Stimulated activated effector memory CD8-positive, alpha-beta T cell treated with anti-CD3 and anti-CD28 coated beads, Interleukin-12 subunit alpha, Interleukin-12 subunit beta, amount 100 ng/mL, for 72 hours (primary cell): ENCODE data around the gene AIDA.
"Not testable (repeated sequence)": the region's sequence is repeated elsewhere in the genome, so short reads cannot be mapped to it uniquely, and the experiment has no call there.

Experiments
- ATAC-seq: fragments of 150-1000 bp; cut with Tn5 transposase; 2 replicates; pipeline ENCODE4 v1.10.0; 2021
- DNase-seq, 2 donors: peaks; one replicate each; pipeline ENCODE4 v3.0.0; 2021 to 2022; ENCODE audit warnings: low spot score in 2 of 2
- H3K27ac Mint-ChIP-seq: one replicate; pipeline ENCODE4 v1.8.0; 2022; ENCODE audit warnings: mild to moderate bottlenecking, mixed read lengths
- H3K36me3 Mint-ChIP-seq: one replicate; pipeline ENCODE4 v1.8.0; 2022; ENCODE audit warnings: mild to moderate bottlenecking, mixed read lengths
- H3K4me1 Mint-ChIP-seq: one replicate; pipeline ENCODE4 v1.8.0; 2022; ENCODE audit warnings: mixed read lengths
- H3K4me3 Mint-ChIP-seq: one replicate; pipeline ENCODE4 v1.8.0; 2022; ENCODE audit warnings: mild to moderate bottlenecking, mixed read lengths
- H3K9me3 Mint-ChIP-seq: one replicate; pipeline ENCODE4 v1.8.0; 2022; ENCODE audit warnings: mixed read lengths

The AIDA gene

GRCh38 chr1:222680080-222680479, 32.2 kb downstream of the AIDA start:
- Mint-ChIP-seq H3K36me3 (peaks cover 27% of the 10 kb centered on the region), H3K4me1 (no peaks in the 10 kb centered on the region), H3K27ac (no peak overlapping the region), H3K9me3 (no peaks in the 10 kb centered on the region), H3K4me3 (no peak overlapping the region)
- DNase-seq (no peak), ATAC-seq (no peak)

- no peak for DNase-seq
- no peaks in the 10 kb centered on the region for H3K4me1 Mint-ChIP-seq
- peaks cover 87% of the 10 kb centered on the region for H3K36me3 Mint-ChIP-seq
- no peaks in the 10 kb centered on the region for H3K9me3 Mint-ChIP-seq
- ATAC-seq: no peak
- H3K27ac Mint-ChIP-seq: peak overlapping the region; percentile 79
- H3K4me3 Mint-ChIP-seq: no peak overlapping the region
Measured at GRCh38 chr1:222670110-222670509, 42.2 kb downstream of the AIDA start.

GRCh38 chr1:222669107-222669506, 43.2 kb downstream of the AIDA start:
- not testable (repeated sequence) for H3K4me3 Mint-ChIP-seq, H3K9me3 Mint-ChIP-seq, H3K4me1 Mint-ChIP-seq, H3K27ac Mint-ChIP-seq, DNase-seq, ATAC-seq
- H3K36me3 Mint-ChIP-seq: peaks cover 87% of the 10 kb centered on the region

GRCh38 chr1:222668184-222668583, 44.1 kb downstream of the AIDA start:
- peaks cover 87% of the 10 kb centered on the region for H3K36me3 Mint-ChIP-seq
- H3K27ac Mint-ChIP-seq, H3K4me1 Mint-ChIP-seq, H3K4me3 Mint-ChIP-seq, H3K9me3 Mint-ChIP-seq, ATAC-seq, DNase-seq: not testable (repeated sequence)

- Mint-ChIP-seq H3K4me1 (no peaks in the 10 kb centered on the region), H3K4me3 (no peak overlapping the region), H3K9me3 (no peaks in the 10 kb centered on the region), H3K36me3 (peaks cover 87% of the 10 kb centered on the region), H3K27ac (no peak overlapping the region)
- ATAC-seq: no peak
- no peak for DNase-seq
Measured at GRCh38 chr1:222665964-222666363, 46.3 kb downstream of the AIDA start.

GRCh38 chr1:222663431-222663934, 48.8 kb downstream of the AIDA start:
- no peak for ATAC-seq

GRCh38 chr1:222657899-222658298, 54.4 kb downstream of the AIDA start:
- ATAC-seq: no peak
- Mint-ChIP-seq H3K27ac (no peak overlapping the region), H3K4me1 (peaks cover 43% of the 10 kb centered on the region), H3K9me3 (no peaks in the 10 kb centered on the region), H3K36me3 (peaks cover 100% of the 10 kb centered on the region), H3K4me3 (no peak overlapping the region)
- DNase-seq: no peak

More at GRCh38 chr1:222663431-222663934, 48.8 kb downstream of the AIDA start:
- peaks cover 97% of the 10 kb centered on the region for H3K36me3 Mint-ChIP-seq
- no peak overlapping the region for H3K4me3 Mint-ChIP-seq
- no peaks in the 10 kb centered on the region for H3K9me3 Mint-ChIP-seq
- DNase-seq: no peak
- no peak overlapping the region for H3K27ac Mint-ChIP-seq
- H3K4me1 Mint-ChIP-seq: no peaks in the 10 kb centered on the region

- no peak for ATAC-seq
- no peak overlapping the region for H3K27ac Mint-ChIP-seq
- H3K4me3 Mint-ChIP-seq: no peak overlapping the region
- no peak for DNase-seq
- H3K9me3 Mint-ChIP-seq: no peaks in the 10 kb centered on the region
- peaks cover 100% of the 10 kb centered on the region for H3K36me3 Mint-ChIP-seq
- H3K4me1 Mint-ChIP-seq: peaks cover 54% of the 10 kb centered on the region
Measured at GRCh38 chr1:222656391-222657155, 55.7 kb downstream of the AIDA start.

GRCh38 chr1:222654849-222655248, 57.4 kb downstream of the AIDA start:
- H3K9me3 Mint-ChIP-seq: no peaks in the 10 kb centered on the region
- H3K4me3 Mint-ChIP-seq: peak overlapping the region; percentile 31
- H3K4me1 Mint-ChIP-seq: peaks cover 54% of the 10 kb centered on the region
- peak; percentile 31 to 63 for DNase-seq
- peak; percentile 85 for ATAC-seq
- H3K27ac Mint-ChIP-seq: peak overlapping the region; percentile 75
- peaks cover 100% of the 10 kb centered on the region for H3K36me3 Mint-ChIP-seq

GRCh38 chr1:222653178-222653827, 59.0 kb downstream of the AIDA start:
- Mint-ChIP-seq H3K36me3 (peaks cover 100% of the 10 kb centered on the region), H3K4me3 (no peak overlapping the region), H3K9me3 (no peaks in the 10 kb centered on the region), H3K27ac (peak overlapping the region; percentile 36), H3K4me1 (peaks cover 54% of the 10 kb centered on the region)
- DNase-seq (peak in 1 of 2 donors; percentile 70), ATAC-seq (peak; percentile 96)

- no peak for ATAC-seq
- no peak overlapping the region for H3K27ac Mint-ChIP-seq
- H3K4me3 Mint-ChIP-seq: no peak overlapping the region
- DNase-seq: no peak
- H3K36me3 Mint-ChIP-seq: peaks cover 100% of the 10 kb centered on the region
- H3K4me1 Mint-ChIP-seq: peaks cover 54% of the 10 kb centered on the region
- H3K9me3 Mint-ChIP-seq: no peaks in the 10 kb centered on the region
Measured at GRCh38 chr1:222652676-222653075, 59.6 kb downstream of the AIDA start.

- Mint-ChIP-seq H3K4me1 (peaks cover 14% of the 10 kb centered on the region), H3K36me3 (peaks cover 51% of the 10 kb centered on the region), H3K27ac (peak overlapping the region; percentile 99), H3K9me3 (no peaks in the 10 kb centered on the region), H3K4me3 (peak overlapping the region; percentile 98)
- peak; percentile 34 for ATAC-seq
- no peak for DNase-seq
Measured at GRCh38 chr1:222644636-222644980, 67.7 kb downstream of the AIDA start.

- ATAC-seq (peak; percentile 99), DNase-seq (peak; percentile 91 to 97)
- Mint-ChIP-seq H3K4me3 (peak overlapping the region; percentile 98), H3K4me1 (peaks cover 14% of the 10 kb centered on the region), H3K27ac (peak overlapping the region; percentile 99), H3K9me3 (no peaks in the 10 kb centered on the region), H3K36me3 (peaks cover 51% of the 10 kb centered on the region)
Measured at GRCh38 chr1:222643938-222644635, 68.2 kb downstream of the AIDA start.

- no peaks in the 10 kb centered on the region for H3K9me3 Mint-ChIP-seq
- H3K4me1 Mint-ChIP-seq: peaks cover 14% of the 10 kb centered on the region
- no peak for ATAC-seq
- H3K27ac Mint-ChIP-seq: peak overlapping the region; percentile 99
- DNase-seq: no peak
- H3K4me3 Mint-ChIP-seq: peak overlapping the region; percentile 98
- H3K36me3 Mint-ChIP-seq: peaks cover 48% of the 10 kb centered on the region
Measured at GRCh38 chr1:222643606-222643937, 68.7 kb downstream of the AIDA start.

GRCh38 chr1:222642468-222642867, 69.8 kb downstream of the AIDA start:
- H3K9me3 Mint-ChIP-seq: no peaks in the 10 kb centered on the region
- ATAC-seq (no peak), DNase-seq (no peak)
- H3K4me1 Mint-ChIP-seq: peaks cover 14% of the 10 kb centered on the region
- H3K27ac Mint-ChIP-seq: no peak overlapping the region
- H3K36me3 Mint-ChIP-seq: peaks cover 48% of the 10 kb centered on the region
- H3K4me3 Mint-ChIP-seq: no peak overlapping the region
